Thyroid gland (tissue), 4 donors: Measurements from ENCODE around the gene SOCS3.

Experiments used
- POLR2A ChIP-seq, 2 donors: fragments of 450-650 bp; IDR thresholded peaks; one replicate each; pipeline ENCODE4 v1.6.1; 2017; ENCODE audit warnings: antibody characterized with exemption in 2 of 2, mild to moderate bottlenecking in 2 of 2, moderate library complexity in 1 of 2
- TF ChIP-seq, protein P1 (sequence below), 6 experiments: fragments of 200-600 bp in 3 of 6; fragments of 450-650 bp in 3 of 6; sonication (generic) in 3 of 6; IDR thresholded peaks; one replicate each; pipeline ENCODE4 v1.5.1; 2016 to 2019; ENCODE audit warnings: antibody characterized with exemption in 6 of 6, mild to moderate bottlenecking in 2 of 6, inconsistent platforms in 1 of 6, moderate library complexity in 1 of 6

DNA sequence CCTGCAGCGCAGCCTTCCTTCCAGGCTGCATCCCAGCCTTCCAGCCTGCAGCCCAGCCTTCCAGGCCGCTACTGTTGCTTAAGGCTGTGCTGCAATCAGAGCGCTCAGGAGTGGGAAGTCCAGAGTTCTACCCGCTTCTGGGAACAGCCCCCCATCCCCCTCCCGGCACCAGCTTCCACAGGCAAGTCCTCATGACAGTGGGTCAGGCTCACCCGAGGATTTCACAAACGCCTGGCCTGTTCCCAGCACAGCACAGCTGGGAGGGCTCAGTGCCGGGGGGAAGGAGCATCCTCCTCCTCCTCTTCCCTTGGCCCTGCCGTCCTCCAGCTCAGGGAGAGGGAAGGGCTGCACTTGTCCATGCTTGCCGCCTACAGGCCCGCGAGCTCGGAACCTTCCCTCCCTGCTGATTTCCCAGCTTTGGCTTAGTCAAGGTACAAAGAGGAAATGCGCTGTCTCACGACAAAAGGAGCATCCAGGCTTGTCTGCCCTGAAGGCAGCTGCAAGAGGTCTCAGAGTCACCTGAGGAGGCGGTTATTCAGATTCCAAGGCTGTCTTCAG, 8.3 kb downstream of the SOCS3 start:
- TF ChIP-seq, protein P1, sequence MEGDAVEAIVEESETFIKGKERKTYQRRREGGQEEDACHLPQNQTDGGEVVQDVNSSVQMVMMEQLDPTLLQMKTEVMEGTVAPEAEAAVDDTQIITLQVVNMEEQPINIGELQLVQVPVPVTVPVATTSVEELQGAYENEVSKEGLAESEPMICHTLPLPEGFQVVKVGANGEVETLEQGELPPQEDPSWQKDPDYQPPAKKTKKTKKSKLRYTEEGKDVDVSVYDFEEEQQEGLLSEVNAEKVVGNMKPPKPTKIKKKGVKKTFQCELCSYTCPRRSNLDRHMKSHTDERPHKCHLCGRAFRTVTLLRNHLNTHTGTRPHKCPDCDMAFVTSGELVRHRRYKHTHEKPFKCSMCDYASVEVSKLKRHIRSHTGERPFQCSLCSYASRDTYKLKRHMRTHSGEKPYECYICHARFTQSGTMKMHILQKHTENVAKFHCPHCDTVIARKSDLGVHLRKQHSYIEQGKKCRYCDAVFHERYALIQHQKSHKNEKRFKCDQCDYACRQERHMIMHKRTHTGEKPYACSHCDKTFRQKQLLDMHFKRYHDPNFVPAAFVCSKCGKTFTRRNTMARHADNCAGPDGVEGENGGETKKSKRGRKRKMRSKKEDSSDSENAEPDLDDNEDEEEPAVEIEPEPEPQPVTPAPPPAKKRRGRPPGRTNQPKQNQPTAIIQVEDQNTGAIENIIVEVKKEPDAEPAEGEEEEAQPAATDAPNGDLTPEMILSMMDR (IDR thresholded peaks at IDR 0.05), result no peak
- no peak for TF ChIP-seq POLR2A (IDR thresholded peaks at IDR 0.05)
